RWPE2 (cell line): ENCODE measurements around the gene CALB2.

Experiments
- ATAC-seq: fragments of 200-7000 bp; cut with Tn5 transposase; 3 replicates; pipeline ENCODE4 v1.9.1; 2021; ENCODE audit warnings: low read depth
- DNase-seq: peaks from one replicate; pipeline ENCODE4 v3.0.0-alpha.2; 2020; ENCODE audit warnings: low spot score
- H3K27ac ChIP-seq: fragments of 450-650 bp; 2 replicates; pipeline ENCODE4 v1.5.1; 2017; ENCODE audit warnings: mild to moderate bottlenecking; ENCODE audit not compliant: poor library complexity, severe bottlenecking
- H3K27me3 ChIP-seq: fragments of 250-450 bp; sonication (Bioruptor Pico); 2 replicates; pipeline ENCODE4 v1.5.1; 2021; ENCODE audit warnings: mild to moderate bottlenecking, moderate library complexity; ENCODE audit not compliant: insufficient read depth, poor library complexity, severe bottlenecking
- H3K36me3 ChIP-seq: fragments of 250-450 bp; sonication (Bioruptor Pico); 2 replicates; pipeline ENCODE4 v1.5.1; 2020; ENCODE audit warnings: low read depth, mild to moderate bottlenecking, moderate library complexity
- H3K4me1 ChIP-seq: fragments of 250-450 bp; sonication (Bioruptor Pico); 2 replicates; pipeline ENCODE4 v1.5.1; 2021; ENCODE audit warnings: mild to moderate bottlenecking, moderate library complexity; ENCODE audit not compliant: insufficient read depth, poor library complexity, severe bottlenecking
- H3K4me3 ChIP-seq: fragments of 250-450 bp; sonication (Bioruptor Pico); 2 replicates; pipeline ENCODE4 v1.5.1; 2021; ENCODE audit warnings: mild to moderate bottlenecking, moderate library complexity; ENCODE audit not compliant: severe bottlenecking
- H3K9me3 ChIP-seq: fragments of 250-450 bp; sonication (Bioruptor Pico); 2 replicates; pipeline ENCODE4 v1.5.1; 2021; ENCODE audit warnings: mild to moderate bottlenecking, moderate library complexity; ENCODE audit not compliant: severe bottlenecking
- CTCF ChIP-seq: fragments of 450-650 bp; IDR thresholded peaks from one replicate; pipeline ENCODE4 v1.5.1; 2017; ENCODE audit warnings: mild to moderate bottlenecking, moderate library complexity; ENCODE audit not compliant: poor library complexity, severe bottlenecking

CALB2 gene

DNA sequence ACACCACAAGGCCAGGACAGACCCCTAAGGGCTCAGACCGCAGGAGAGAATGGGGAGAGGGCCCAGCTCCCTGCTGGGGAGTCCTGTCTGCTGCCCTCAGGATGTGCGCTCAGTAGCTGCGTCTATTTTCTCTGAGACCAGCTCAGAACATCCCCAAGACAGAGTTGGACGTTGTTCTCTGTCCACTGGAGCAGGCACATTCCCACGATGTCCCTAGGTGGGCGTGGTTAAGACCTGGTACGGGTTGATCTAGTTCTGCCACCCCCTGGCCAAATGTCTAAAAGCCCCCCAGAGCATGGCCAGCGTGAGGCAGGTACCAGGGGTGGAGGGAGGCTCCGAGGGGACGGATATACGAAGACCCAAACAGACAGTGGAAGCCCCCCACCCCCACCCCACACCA lies 842 bp upstream of the CALB2 start:
- Histone ChIP-seq H3K9me3 (no peaks in the 10 kb centered on the region), H3K36me3 (no peaks in the 10 kb centered on the region), H3K27me3 (no peaks in the 10 kb centered on the region), H3K4me3 (no peak overlapping the region), H3K27ac (no peak overlapping the region), H3K4me1 (no peaks in the 10 kb centered on the region)
- DNase-seq (no peak), ATAC-seq (no peak)
- TF ChIP-seq CTCF = no peak

DNA sequence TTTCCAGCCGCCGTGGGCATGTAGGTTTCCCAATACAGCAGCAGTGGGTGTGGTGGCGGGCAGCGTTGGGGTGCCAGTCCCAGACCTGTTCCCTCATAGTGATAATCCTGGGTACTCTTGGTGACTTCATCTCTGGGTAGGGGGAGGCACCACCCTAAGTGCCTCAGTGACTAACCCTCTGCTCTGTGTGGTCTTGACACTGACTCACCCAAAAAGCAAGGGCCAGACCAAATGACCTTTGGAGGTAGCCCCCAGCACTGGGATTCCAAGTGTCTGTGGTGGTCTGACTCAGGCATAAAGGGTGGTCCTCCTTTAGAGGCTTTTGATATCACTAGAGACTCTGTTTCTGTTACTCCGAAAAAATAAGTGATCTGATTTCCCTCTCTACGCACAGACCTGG lies 908 bp downstream of the CALB2 start:
- H3K27ac ChIP-seq = no peak overlapping the region
- H3K27me3 ChIP-seq = no peaks in the 10 kb centered on the region
- no peak for ATAC-seq

GRCh38 chr16:71360378-71360777 lies 1.9 kb downstream of the CALB2 start:
- Histone ChIP-seq H3K27ac (no peak overlapping the region), H3K36me3 (no peaks in the 10 kb centered on the region), H3K9me3 (no peaks in the 10 kb centered on the region), H3K4me1 (no peaks in the 10 kb centered on the region), H3K27me3 (no peaks in the 10 kb centered on the region), H3K4me3 (no peak overlapping the region)
- DNase-seq = no peak
- peak; percentile 90 for ATAC-seq
- no peak for TF ChIP-seq CTCF

More for the DNA sequence above, 908 bp downstream of the CALB2 start:
- Histone ChIP-seq H3K9me3 (no peaks in the 10 kb centered on the region), H3K4me1 (no peaks in the 10 kb centered on the region), H3K36me3 (no peaks in the 10 kb centered on the region), H3K4me3 (no peak overlapping the region)
- no peak for DNase-seq
- no peak for TF ChIP-seq CTCF

DNA sequence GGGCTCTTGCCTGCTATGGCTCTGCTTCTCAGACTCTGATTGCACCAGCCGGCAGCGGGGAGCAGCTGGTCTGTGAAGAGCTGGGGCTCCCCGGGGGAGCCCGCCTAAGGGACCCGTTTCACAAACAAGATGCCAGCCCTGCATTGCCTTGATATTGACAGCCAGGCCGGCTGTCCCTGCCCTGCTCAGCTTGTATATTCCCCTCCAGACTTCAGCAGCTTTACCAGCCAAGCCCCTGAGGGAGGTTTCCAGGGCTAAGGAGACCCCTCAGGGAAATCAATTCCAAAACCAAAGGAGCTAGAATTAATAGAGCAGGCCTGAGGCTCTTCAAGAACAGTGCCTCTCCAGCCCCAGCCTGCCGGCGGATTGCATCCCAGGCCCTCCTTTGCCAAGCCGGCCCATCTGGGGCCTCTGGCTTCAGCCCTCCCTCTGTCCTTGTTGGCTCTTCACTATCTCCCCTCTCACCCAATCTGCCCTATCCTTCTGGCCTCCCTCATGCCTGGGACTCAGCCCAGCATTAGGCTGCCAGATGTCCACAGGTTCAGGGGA lies 5.7 kb downstream of the CALB2 start:
- TF ChIP-seq CTCF = no peak
- Histone ChIP-seq H3K36me3 (no peaks in the 10 kb centered on the region), H3K4me1 (no peaks in the 10 kb centered on the region), H3K4me3 (no peak overlapping the region), H3K27me3 (peaks cover under 1% of the 10 kb centered on the region), H3K9me3 (no peaks in the 10 kb centered on the region), H3K27ac (no peak overlapping the region)
- no peak for ATAC-seq
- DNase-seq = no peak

DNA sequence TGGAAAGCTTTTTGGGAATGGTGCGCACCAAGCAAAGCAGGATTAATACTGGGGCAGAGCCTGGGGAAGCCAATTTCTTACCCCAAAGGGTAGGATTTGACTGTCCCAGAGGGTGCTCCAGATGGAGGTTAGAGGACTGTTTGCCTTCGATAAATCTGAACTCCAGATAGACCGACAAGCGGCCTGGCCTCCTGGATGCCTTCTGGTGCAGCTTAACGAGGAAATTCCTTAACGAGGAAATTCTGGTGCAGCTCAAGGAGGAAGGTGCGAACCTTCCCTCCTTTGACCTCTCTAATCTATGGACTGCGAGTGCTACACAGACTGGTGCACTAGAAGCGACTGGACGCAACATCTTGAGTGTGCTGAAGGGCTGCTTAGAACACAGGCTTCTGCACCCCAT lies 6.5 kb downstream of the CALB2 start:
- no peak for TF ChIP-seq CTCF
- DNase-seq (no peak), ATAC-seq (no peak)
- Histone ChIP-seq H3K27ac (no peak overlapping the region), H3K4me3 (no peak overlapping the region), H3K4me1 (no peaks in the 10 kb centered on the region), H3K36me3 (no peaks in the 10 kb centered on the region), H3K27me3 (peaks cover 9% of the 10 kb centered on the region), H3K9me3 (no peaks in the 10 kb centered on the region)
